Breast epithelium (tissue), 4 donors: ENCODE results near the gene FLVCR2. TPM values are rescaled to one million over a fixed set of nuclear protein-coding genes. Genes with fewer than 3 reads are reported as not detected.
A peak's percentile ranks its signal among the peaks of the same experiment; 100 is the strongest.

Experiments used
- DNase-seq, 2 donors: peaks; one replicate each; pipeline ENCODE4 v3.0.0-alpha.2; 2019; ENCODE audit warnings: low spot score in 2 of 2
- H3K27ac ChIP-seq, 2 donors: fragments of 200-600 bp; sonication (generic) in 1 of 2; one replicate each; pipeline ENCODE4 v1.5.1; 2016 to 2019; ENCODE audit warnings: mild to moderate bottlenecking in 1 of 2
- H3K27me3 ChIP-seq, 2 donors: fragments of 200-600 bp; sonication (generic) in 1 of 2; one replicate each; pipeline versions ENCODE4 v1.5.1 to v1.6.0; 2017 to 2019; ENCODE audit warnings: control low read depth in 1 of 2, mild to moderate bottlenecking in 1 of 2
- H3K36me3 ChIP-seq: fragments of 200-600 bp; one replicate; pipeline ENCODE4 v1.5.1; 2019
- H3K4me1 ChIP-seq, 2 donors: fragments of 200-600 bp; sonication (generic); one replicate each; pipeline ENCODE4 v1.5.1; 2016 to 2019; ENCODE audit warnings: control low read depth in 1 of 2
- H3K4me3 ChIP-seq, 3 donors: fragments of 200-600 bp; sonication (generic); 1 replicate in 2 of 3; 2 replicates in 1 of 3; pipeline ENCODE4 v1.5.1; 2016 to 2019; ENCODE audit warnings: mild to moderate bottlenecking in 3 of 3, moderate library complexity in 2 of 3
- H3K9me3 ChIP-seq, 2 donors: fragments of 200-600 bp; sonication (generic) in 1 of 2; one replicate each; pipeline ENCODE4 v1.5.1; 2016 to 2019; ENCODE audit warnings: control low read depth in 1 of 2
- POLR2A ChIP-seq: fragments of 450-650 bp; IDR thresholded peaks from one replicate; pipeline ENCODE4 v1.6.1; 2016; ENCODE audit warnings: antibody characterized with exemption, mild to moderate bottlenecking, moderate library complexity
- POLR2AphosphoS5 ChIP-seq, 3 donors: sonication (generic); formaldehyde crosslinking; IDR thresholded peaks; one replicate each; pipeline ENCODE4 v1.6.1; 2017; ENCODE audit warnings: antibody characterized with exemption in 3 of 3
- intact Hi-C: fragments of 100-400 bp; cut with DNase I; formaldehyde crosslinking; loops from one replicate; pipeline ENCODE4 v1.15.1; 2023; ENCODE audit warnings: low total_unique reads
- total RNA-seq, 3 donors: library from RNA; depleted of rRNA; stranded (reverse); fragments of >200 nt; gene quantifications; one replicate each; pipeline ENCODE4 v1.1.0, GENCODE V29; 2016
- TF ChIP-seq, protein P1 (sequence below), 3 donors: fragments of 450-650 bp; IDR thresholded peaks; one replicate each; pipeline ENCODE4 v1.5.1; 2016 to 2017; ENCODE audit warnings: antibody characterized with exemption in 3 of 3, mild to moderate bottlenecking in 3 of 3, moderate library complexity in 3 of 3

FLVCR2 gene
- total RNA-seq, 3 donors from 2014 or later, result 4.6 to 15.4 (median 9.1) TPM

DNA sequence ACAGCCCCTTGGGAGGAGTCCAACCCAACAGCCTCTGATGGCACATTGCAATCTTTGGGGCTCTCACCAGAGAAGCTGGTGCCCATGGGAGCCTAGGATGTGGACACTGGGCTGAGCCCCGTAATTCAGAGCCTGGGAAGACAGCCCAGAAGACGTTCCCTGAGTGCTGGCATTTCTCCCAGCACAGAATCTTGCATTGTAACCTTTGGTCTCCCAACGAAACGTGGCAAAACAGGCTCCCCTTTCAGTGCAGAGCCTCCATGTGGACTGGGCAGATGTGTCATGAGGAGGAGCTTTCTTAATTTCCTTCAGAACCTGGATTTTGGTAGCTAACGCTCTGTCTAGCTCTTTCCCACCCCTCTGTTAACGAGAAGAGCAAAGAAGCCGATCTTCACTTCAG, 29.9 kb upstream of the FLVCR2 start:
- TF ChIP-seq POLR2A (no peak), POLR2AphosphoS5 (IDR thresholded peaks at IDR 0.05) (no peak)
- TF ChIP-seq, protein P1, sequence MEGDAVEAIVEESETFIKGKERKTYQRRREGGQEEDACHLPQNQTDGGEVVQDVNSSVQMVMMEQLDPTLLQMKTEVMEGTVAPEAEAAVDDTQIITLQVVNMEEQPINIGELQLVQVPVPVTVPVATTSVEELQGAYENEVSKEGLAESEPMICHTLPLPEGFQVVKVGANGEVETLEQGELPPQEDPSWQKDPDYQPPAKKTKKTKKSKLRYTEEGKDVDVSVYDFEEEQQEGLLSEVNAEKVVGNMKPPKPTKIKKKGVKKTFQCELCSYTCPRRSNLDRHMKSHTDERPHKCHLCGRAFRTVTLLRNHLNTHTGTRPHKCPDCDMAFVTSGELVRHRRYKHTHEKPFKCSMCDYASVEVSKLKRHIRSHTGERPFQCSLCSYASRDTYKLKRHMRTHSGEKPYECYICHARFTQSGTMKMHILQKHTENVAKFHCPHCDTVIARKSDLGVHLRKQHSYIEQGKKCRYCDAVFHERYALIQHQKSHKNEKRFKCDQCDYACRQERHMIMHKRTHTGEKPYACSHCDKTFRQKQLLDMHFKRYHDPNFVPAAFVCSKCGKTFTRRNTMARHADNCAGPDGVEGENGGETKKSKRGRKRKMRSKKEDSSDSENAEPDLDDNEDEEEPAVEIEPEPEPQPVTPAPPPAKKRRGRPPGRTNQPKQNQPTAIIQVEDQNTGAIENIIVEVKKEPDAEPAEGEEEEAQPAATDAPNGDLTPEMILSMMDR (IDR thresholded peaks at IDR 0.05), result no peak

DNA sequence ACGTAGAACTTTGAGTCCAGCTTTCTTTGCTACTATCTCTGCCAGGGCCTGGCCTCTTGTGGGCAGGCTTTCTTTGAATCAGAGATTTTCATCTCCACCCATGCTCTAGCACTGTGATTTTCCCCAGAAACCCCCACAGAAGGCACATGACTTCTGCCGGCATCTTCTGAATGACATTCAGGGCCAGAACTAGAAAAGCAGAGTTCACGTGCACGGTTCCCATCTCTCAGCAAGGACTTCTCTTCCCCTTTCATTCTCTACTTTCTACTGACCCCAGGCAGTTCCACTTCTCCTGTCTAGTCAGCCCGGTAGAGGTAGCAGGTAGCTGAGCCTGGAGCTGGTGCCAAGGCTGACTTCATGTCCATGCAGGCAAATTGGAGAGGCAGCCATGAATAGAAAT, 29.3 kb upstream of the FLVCR2 start:
- TF ChIP-seq POLR2A (no peak), POLR2AphosphoS5 (IDR thresholded peaks at IDR 0.05) (no peak)
- TF ChIP-seq, protein P1 (IDR thresholded peaks at IDR 0.05), result no peak
- Histone ChIP-seq H3K9me3 (no peaks in the 10 kb centered on the region), H3K4me3 (no peak overlapping the region), H3K27ac (no peak overlapping the region), H3K36me3 (no peaks in the 10 kb centered on the region), H3K4me1 (no peaks in the 10 kb centered on the region), H3K27me3 (no peaks in the 10 kb centered on the region)
- intact Hi-C loops, result no loop called here
- no peak for DNase-seq

More for the DNA sequence above, 29.9 kb upstream of the FLVCR2 start:
- Histone ChIP-seq H3K4me3 (no peak overlapping the region), H3K27me3 (no peaks in the 10 kb centered on the region), H3K9me3 (no peaks in the 10 kb centered on the region), H3K27ac (peak overlapping the region in 1 of 2 donors; percentile 12), H3K36me3 (no peaks in the 10 kb centered on the region), H3K4me1 (no peaks in the 10 kb centered on the region)
- DNase-seq, result no peak
- intact Hi-C loops, result no loop called here

DNA sequence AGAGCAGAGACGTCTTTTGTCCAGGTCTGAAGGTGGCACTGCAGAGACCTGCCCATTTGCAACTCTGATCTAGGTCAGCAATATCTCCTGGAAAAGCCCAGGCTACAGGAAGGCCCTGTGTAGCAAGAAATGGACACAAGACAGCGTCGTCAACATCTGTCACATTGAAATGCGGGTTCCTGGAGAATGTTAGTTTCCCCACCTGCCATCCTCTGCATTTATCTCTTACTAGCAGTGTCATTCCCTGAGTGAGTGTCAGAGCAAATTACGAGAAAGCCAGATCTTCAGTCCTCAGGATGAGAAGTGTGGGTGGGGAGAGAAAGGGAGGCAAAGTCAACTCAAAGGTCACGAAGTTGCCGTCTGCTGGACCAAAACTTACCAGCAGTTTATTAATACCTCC, 27.4 kb upstream of the FLVCR2 start:
- Histone ChIP-seq H3K4me1 (no peaks in the 10 kb centered on the region), H3K4me3 (no peak overlapping the region), H3K9me3 (no peaks in the 10 kb centered on the region), H3K27ac (no peak overlapping the region), H3K27me3 (no peaks in the 10 kb centered on the region), H3K36me3 (no peaks in the 10 kb centered on the region)
- TF ChIP-seq, protein P1 (IDR thresholded peaks at IDR 0.05), result no peak
- TF ChIP-seq POLR2AphosphoS5 (IDR thresholded peaks at IDR 0.05), result no peak
- no peak for TF ChIP-seq POLR2A
- intact Hi-C loops, result no loop called here
- no peak for DNase-seq

DNA sequence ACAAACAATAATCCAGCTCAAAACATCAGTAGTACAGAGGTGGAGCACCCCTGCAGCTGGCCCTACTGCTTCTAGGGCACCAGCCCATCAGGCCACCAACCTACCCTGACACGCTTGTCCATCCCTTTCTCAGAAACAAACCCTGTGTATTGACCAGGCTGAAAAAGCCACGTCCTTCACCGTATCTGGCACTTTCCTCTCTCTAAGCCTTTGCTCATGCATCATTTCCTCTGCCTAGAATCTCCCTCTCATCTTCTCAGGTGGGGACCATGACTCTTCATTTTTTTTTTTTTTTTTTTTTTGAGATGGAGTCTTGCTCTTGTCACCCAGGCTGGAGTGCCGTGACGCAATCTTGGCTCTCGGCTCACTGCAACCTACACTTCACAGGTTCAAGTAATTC, 25.3 kb upstream of the FLVCR2 start:
- no peaks in the 10 kb centered on the region for H3K27me3 ChIP-seq
- no peak for TF ChIP-seq POLR2A
- no peak for TF ChIP-seq POLR2AphosphoS5 (IDR thresholded peaks at IDR 0.05)
- TF ChIP-seq, protein P1 (IDR thresholded peaks at IDR 0.05), result no peak
- H3K36me3 ChIP-seq, result no peaks in the 10 kb centered on the region
- intact Hi-C loops, result no loop called here
- DNase-seq, result no peak
- H3K9me3 ChIP-seq, result no peaks in the 10 kb centered on the region
- no peak overlapping the region for H3K27ac ChIP-seq
- H3K4me1 ChIP-seq, result no peaks in the 10 kb centered on the region
- no peak overlapping the region for H3K4me3 ChIP-seq

DNA sequence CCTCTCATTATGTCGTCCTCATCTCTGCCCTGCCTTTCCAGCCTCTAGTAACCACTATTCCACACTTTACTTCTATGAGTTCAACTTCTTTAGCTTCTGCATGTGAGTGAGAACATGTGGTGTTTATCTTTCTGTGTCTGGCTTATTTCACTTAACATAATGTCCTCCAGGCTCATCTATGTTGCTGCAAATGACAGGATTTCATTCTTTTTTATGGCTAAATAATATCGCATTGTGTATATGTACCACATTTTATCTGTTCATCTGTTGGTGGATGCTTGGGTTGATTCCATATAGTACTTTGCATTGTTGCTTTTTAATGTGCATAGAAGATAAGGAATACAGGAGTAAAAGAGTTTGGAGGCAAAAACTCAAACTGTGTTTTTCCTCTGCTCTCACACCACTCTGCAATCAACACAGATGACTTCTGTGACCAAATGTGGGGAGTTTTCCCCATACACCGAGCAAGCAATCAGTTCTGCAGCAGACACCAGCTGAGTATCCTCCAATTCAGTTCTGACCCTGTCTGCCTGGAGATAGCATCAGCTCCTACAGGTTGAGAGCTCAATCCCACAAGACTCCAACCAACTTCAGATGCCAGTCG, 24.6 kb upstream of the FLVCR2 start:
- TF ChIP-seq POLR2A (no peak), POLR2AphosphoS5 (IDR thresholded peaks at IDR 0.05) (no peak)
- TF ChIP-seq, protein P1 (IDR thresholded peaks at IDR 0.05), result no peak
- intact Hi-C loops, result no loop called here
- no peak overlapping the region for H3K27ac ChIP-seq
- no peaks in the 10 kb centered on the region for H3K9me3 ChIP-seq
- no peaks in the 10 kb centered on the region for H3K36me3 ChIP-seq
- no peak overlapping the region for H3K4me3 ChIP-seq
- no peak for DNase-seq
- H3K4me1 ChIP-seq, result no peaks in the 10 kb centered on the region
- no peaks in the 10 kb centered on the region for H3K27me3 ChIP-seq
